HL-60 (cell line): Measurements from ENCODE around the gene ADGRB3.

Experiments
- DNase-seq, 2 experiments: peaks; one replicate each; pipeline ENCODE4 v3.0.0-alpha.2; 2010 to 2020; ENCODE audit warnings: low read depth in 1 of 2, low spot score in 1 of 2
- H3K27ac ChIP-seq: fragments of 250-450 bp; sonication (Bioruptor Pico); replicated peaks from 2 replicates; pipeline ENCODE4 v1.5.1; 2020; ENCODE audit warnings: mild to moderate bottlenecking, moderate library complexity
- H3K27me3 ChIP-seq: fragments of 250-450 bp; sonication (Bioruptor Pico); 2 replicates; pipeline ENCODE4 v1.5.1; 2021; ENCODE audit warnings: mild to moderate bottlenecking, moderate library complexity; ENCODE audit not compliant: insufficient read depth, poor library complexity, severe bottlenecking
- H3K4me3 ChIP-seq: replicated peaks from 2 replicates; pipeline ENCODE4 v1.5.1; 2011; ENCODE audit warnings: mild to moderate bottlenecking, control low read depth, low read length; ENCODE audit not compliant: insufficient read depth
- CTCF ChIP-seq: IDR thresholded peaks from one replicate; pipeline ENCODE4 v1.5.1; 2011; ENCODE audit warnings: low read length, control low read depth, inconsistent platforms; ENCODE audit not compliant: insufficient read depth
- GABPA ChIP-seq: IDR thresholded peaks from 2 replicates; pipeline ENCODE4 v1.6.1; 2012; ENCODE audit warnings: low read depth
- POLR2AphosphoS5 ChIP-seq: IDR thresholded peaks from 2 replicates; pipeline ENCODE4 v1.6.1; 2012; ENCODE audit warnings: low read depth
- REST ChIP-seq: IDR thresholded peaks from 2 replicates; pipeline ENCODE4 v1.6.1; 2012; ENCODE audit warnings: low read depth; ENCODE audit not compliant: insufficient replicate concordance
- SPI1 ChIP-seq: IDR thresholded peaks from 2 replicates; pipeline ENCODE4 v1.6.1; 2012; ENCODE audit warnings: low read depth, mild to moderate bottlenecking, borderline replicate concordance

The ADGRB3 gene

GRCh38 chr6:68625998-68626397 lies 9.1 kb upstream of the ADGRB3 start:
- no peak overlapping the region for H3K27ac ChIP-seq
- no peaks in the 10 kb centered on the region for H3K27me3 ChIP-seq
- TF ChIP-seq SPI1 (peak; percentile 52; the same call in 1 of the 2 replicates), CTCF (no peak)
- DNase-seq: no peak
- H3K4me3 ChIP-seq: no peak overlapping the region

- no peak for TF ChIP-seq REST
- 0 out of 2 replicates have a peak, but pooled peaks have one; percentile 37 for TF ChIP-seq SPI1
- TF ChIP-seq CTCF: no peak
- no peak for DNase-seq
- no peak overlapping the region for H3K27ac ChIP-seq
- H3K27me3 ChIP-seq: peaks cover 3% of the 10 kb centered on the region
- no peak overlapping the region for H3K4me3 ChIP-seq
Measured at GRCh38 chr6:68628161-68628560, 6.9 kb upstream of the ADGRB3 start.

- Histone ChIP-seq H3K4me3 (no peak overlapping the region), H3K27me3 (peaks cover 35% of the 10 kb centered on the region), H3K27ac (no peak overlapping the region)
- no peak for DNase-seq
- no peak for TF ChIP-seq SPI1
- TF ChIP-seq POLR2AphosphoS5: no peak
- TF ChIP-seq CTCF: no peak
- TF ChIP-seq GABPA: no peak
- no peak for TF ChIP-seq REST
Measured at GRCh38 chr6:68632734-68633133, 2.3 kb upstream of the ADGRB3 start.

- no peak for TF ChIP-seq CTCF
- TF ChIP-seq GABPA: no peak
- TF ChIP-seq SPI1: no peak
- TF ChIP-seq REST: no peak
- no peak for TF ChIP-seq POLR2AphosphoS5
- DNase-seq: no peak
- no peak overlapping the region for H3K27ac ChIP-seq
- H3K4me3 ChIP-seq: no peak overlapping the region
- peaks cover 35% of the 10 kb centered on the region for H3K27me3 ChIP-seq
Measured at GRCh38 chr6:68633281-68633971, 1.7 kb upstream of the ADGRB3 start.
